Stimulated activated CD8-positive, alpha-beta memory T cell treated with anti-CD3 and anti-CD28 coated beads, Interleukin-15, amount 100 ng/mL, for 1 hour (primary cell): ENCODE measurements around the gene NIT1.

Source experiments
- DNase-seq: peaks from one replicate; pipeline ENCODE4 v3.0.0-alpha.2; 2020; ENCODE audit warnings: low read depth

NIT1 gene

DNA sequence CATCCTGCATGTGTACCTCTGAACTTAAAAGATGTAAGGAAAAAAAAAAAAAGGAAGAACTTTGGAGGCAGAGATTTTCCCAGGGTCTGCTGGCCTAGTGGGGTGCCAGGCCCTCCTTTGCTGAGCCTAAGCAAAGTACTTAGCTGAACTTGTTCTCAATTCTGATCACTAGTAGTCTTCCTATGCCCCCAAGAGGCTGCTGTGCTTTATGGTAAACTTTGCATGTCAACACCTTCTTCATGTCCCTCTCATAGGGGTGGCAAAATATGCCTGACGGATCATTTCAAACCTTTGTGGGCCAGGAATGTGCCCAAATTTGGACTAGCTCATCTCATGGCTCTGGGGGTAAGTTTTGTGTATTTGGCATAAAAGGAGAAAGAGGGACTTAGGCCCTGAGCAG lies 40.0 kb downstream of the NIT1 start:
- no peak for DNase-seq

DNA sequence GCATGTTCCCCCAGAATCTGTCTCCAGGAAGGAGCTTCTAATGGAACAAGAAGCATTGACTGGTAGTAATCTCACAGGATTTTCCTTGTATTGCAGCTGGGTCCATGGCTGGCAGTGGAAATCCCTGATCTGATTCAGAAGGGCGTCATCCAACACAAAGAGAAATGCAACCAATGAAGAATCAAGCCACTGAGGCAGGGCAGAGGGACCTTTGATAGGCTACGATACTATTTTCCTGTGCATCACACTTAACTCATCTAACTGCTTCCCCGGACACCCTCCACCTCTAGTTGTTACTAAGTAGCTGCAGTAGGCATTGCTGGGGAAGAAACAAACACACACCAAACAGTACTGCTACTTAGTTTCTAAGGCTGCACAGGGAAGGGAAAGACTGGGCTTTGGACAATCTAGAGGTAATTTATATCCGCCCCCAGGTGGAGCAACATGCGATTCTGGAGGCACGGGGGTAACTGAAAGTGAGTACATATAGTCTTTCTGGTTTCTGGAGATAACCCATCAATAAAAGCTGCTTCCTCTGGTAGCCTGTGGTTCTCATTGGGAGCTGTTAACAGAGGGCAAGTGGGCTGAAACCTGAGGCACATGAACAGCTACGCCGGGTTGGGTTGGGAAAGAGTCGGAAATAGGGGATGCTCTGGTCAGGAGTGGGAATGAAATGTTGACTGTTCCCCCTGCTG lies 40.6 kb downstream of the NIT1 start:
- DNase-seq: no peak

DNA sequence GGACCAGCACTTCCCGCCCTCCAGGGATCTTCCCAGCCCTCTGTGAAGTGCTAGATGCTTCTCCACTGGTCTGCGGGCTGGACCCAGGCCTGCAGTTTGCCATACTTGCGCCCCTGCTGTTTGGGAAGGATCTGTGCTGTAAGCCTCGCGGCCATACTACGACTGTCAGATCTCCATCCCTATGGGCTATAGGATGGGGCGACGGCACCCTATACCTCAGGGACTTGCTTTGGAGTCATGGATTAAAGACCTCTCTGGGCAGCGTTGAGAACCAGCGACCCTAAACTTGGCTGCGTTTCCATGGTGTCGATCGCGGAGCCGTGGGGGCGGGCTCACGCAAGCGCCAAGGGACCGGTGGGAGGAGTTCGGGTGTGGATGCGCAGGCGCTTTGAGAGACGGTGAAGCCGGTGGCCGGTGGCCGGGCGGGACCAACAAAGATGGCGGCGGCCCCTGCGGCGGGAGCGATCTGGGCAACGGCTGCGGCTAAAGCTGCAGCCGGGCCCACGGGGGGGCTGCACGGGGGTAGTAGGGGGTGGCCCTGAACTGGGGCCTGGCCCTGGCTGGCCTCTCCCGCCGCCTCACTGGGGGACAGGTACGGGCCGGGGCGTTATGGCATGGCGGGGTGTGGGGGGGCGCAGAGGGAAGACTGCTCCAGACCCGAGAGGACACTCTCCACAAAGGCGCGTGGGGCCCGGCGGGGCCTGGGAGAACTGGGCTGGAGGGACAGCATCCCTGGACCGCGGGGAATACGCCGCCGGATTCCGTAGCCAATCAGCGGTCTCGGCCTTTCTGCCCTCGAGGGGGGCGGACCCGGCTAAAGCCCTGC lies 41.4 kb downstream of the NIT1 start, which contains the start of gene USP21:
USP21 (plus strand) TSS at position 414 of the 826 bp plus-strand sequence. CDS start 1,141 bp downstream, outside the sequence.
- peak; percentile 86 for DNase-seq

DNA sequence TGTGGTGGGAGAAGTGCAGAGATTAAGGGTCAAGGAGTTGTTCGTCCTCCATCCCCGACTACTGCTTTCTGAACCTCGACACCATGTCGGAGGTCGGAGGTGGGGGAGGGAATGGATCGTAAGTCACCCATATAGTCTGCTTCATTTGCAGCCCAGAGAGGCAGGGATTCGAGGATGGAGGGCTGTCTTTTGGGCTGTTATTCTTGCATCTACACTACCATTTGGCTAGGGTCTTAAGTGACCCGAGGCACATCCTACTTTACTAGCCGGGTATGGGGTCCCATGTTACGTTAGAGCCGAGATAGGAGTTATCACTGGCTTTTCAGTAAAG lies 42.0 kb downstream of the NIT1 start:
- DNase-seq: no peak

DNA sequence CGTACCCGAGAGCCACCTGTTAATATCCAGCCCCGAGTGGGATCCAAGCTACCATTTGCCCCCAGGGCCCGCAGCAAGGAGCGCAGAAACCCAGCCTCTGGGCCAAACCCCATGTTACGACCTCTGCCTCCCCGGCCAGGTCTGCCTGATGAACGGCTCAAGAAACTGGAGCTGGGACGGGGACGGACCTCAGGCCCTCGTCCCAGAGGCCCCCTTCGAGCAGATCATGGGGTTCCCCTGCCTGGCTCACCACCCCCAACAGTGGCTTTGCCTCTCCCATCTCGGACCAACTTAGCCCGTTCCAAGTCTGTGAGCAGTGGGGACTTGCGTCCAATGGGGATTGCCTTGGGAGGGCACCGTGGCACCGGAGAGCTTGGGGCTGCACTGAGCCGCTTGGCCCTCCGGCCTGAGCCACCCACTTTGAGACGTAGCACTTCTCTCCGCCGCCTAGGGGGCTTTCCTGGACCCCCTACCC lies 42.8 kb downstream of the NIT1 start:
- no peak for DNase-seq

DNA sequence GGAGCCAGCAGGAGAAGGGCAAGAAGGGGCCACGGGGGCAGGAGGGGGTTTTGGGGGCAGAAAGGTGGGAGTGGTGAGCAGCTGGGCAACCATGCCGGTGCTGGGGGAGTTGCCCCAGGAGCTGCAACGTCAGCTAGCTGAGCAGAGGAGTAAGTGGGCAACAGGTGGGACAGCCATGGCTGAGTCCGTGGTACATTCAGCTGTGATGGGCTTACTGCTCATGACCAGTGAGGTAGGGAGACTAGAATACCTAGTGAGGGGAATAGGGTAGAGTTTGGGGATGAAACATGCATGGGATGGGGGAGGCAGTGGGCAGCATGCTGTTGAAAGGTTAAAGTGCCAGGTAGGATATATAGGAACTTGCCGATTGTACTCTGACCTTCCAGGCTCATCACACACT lies 43.7 kb downstream of the NIT1 start:
- no peak for DNase-seq

DNA sequence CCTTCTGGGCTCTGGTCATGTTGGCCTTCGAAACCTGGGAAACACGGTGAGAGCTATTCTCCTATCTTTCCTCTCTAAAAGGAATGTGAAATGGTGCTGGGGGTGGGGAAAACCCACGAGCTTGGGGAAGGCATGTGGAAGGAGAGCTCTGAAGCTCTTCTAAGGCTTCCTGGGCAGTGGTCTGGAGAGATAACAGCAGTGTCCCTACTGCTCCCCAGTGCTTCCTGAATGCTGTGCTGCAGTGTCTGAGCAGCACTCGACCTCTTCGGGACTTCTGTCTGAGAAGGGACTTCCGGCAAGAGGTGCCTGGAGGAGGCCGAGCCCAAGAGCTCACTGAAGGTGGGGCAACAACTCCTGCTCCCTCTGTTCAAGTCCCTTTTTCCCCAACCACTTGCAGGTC lies 44.1 kb downstream of the NIT1 start:
- DNase-seq: no peak

DNA sequence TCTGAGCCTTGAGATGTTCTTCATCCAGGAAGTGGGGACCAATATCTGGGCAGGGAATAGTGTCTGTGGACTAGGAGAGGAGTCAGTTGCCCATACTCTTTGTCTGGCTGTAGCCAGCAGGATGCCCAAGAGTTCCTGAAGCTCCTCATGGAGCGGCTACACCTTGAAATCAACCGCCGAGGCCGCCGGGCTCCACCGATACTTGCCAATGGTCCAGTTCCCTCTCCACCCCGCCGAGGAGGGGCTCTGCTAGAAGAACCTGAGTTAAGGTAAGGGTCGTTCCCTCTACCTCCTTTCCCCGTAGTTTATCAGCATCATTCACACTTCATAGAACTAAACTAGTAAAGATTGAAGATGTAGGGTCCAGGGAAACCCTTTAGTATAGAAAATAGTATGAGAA lies 44.9 kb downstream of the NIT1 start:
- no peak for DNase-seq

DNA sequence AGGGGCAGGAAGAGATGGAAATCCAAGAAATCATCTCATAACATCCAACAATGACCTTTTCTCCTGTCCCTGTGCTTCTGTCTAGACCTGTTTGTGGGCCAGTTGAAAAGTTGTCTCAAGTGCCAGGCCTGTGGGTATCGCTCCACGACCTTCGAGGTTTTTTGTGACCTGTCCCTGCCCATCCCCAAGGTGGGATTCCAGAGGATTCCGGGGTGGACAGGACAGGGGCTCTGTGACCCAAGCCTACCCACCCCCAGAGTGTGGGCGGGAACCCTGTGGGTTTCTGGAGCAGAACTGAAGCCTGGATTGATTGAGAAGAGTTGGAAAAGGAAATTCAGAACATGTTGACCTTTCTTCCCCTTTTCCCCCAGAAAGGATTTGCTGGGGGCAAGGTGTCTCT lies 45.9 kb downstream of the NIT1 start:
- DNase-seq: no peak

DNA sequence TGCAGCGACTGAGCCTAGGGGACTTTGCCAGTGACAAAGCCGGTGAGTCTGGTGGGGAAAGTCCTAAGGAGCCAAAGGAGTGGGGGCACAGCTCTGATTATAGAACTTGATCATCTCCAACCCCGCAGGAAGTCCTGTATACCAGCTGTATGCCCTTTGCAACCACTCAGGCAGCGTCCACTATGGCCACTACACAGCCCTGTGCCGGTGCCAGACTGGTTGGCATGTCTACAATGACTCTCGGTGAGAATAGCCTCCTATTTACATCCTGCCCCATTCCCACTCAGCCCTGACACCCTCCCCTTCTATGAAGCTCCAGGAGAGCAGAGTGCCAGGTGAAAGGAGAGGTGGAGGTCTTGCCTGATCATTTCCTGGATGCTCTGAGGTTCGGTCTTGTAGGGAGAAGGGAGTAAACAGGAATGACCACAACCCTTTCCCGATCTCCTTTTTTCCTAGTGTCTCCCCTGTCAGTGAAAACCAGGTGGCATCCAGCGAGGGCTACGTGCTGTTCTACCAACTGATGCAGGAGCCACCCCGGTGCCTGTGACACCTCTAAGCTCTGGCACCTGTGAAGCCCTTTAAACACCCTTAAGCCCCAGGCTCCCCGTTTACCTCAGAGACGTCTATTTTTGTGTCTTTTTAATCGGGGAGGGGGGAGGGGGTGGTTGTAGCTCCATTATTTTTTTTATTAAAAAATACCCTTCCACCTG lies 47.2 kb downstream of the NIT1 start:
- no peak for DNase-seq

DNA sequence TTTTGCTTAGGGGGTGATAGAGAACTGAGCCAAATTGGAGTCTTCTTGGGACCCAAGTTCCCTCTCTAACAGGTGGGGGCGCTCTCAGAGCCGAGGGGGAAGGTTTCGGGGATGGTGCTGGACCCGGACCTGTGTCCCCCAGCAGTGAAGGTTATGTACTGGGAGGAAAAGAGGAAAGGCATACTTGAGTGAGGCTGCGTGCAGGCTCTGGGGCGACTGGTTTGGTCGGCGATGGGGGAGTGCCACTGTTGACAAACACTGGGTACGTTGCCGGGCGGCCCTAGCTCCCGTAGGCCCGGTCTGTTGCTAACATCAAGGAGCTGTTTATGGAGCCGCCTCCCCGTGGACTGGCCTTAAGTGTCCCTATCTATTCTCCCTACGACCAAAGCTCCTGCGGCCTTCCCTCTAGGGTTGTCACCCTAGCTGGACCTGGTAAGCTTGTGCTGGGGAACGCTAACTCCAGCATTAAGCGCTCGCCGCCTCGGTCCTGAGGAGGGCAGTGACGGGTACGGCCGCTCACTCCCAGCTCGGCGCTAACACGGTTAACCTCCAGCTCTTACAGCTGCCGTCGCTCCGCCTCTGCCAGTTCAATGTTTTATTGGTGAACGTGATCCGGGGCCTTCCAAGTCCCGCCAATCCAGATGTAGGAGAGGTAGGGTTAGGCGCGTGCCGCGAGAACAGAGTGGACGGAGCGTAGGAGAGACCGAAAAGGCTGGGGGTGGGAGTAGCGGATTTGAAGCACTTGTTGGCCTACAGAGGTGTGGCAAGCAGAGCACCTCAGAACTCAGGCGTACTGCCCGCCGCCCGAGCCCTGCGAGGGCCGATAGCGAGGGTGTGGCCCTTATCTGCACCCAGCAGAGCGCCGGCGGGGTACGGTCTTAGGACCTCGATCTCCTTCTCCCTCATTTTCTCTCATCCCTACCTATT lies 48.1 kb downstream of the NIT1 start, which contains the start of gene PPOX:
PPOX (plus strand) TSS at position 685 of the 927 bp plus-strand sequence. CDS start 422 bp downstream, outside the sequence.
- DNase-seq: peak; percentile 83

DNA sequence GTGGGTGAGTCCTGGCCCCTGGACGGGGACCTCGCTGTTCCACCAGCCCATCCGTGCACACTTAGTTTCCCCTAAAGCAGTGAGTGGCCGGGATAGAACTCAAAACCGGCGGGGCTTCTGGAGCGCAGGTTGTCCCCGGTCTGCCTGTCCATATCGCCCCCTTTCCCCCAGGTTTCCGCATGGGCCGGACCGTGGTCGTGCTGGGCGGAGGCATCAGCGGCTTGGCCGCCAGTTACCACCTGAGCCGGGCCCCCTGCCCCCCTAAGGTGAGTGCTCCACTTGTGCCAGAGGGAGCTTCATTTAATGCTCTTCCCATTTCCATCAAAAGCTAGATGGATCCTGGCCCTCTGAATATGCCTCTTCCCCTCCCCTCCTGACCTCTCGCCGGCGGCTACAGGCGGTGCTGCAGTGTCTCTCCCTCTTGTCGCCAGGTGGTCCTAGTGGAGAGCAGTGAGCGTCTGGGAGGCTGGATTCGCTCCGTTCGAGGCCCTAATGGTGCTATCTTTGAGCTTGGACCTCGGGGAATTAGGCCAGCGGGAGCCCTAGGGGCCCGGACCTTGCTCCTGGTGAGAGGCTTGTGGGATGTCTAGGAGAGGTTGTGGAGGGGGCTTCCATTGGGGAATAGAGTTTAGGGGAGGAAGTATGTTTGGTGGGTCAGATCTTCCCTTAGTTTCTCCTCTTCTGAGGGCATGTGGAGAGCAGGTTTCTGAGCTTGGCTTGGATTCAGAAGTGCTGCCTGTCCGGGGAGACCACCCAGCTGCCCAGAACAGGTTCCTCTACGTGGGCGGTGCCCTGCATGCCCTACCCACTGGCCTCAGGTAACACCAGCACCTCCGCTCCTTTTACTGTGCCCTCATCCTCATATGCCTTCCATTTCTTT lies 49.0 kb downstream of the NIT1 start:
- no peak for DNase-seq

DNA sequence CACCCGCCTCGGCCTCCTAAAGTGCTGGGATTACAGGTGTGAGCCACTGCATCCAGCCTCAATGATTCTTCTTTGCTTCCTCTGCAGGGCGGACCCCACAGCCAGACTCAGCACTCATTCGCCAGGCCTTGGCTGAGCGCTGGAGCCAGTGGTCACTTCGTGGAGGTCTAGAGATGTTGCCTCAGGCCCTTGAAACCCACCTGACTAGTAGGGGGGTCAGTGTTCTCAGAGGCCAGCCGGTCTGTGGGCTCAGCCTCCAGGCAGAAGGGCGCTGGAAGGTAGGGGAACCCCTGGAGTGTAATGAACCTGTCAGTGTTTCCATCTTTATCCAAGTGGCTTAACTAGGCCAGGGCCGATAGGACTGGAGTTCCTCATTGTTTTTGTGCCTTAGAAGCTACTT lies 51.0 kb downstream of the NIT1 start:
- DNase-seq: no peak
